NCI-H446 (cell line): ENCODE measurements around the gene NHSL1.

Source experiments
- DNase-seq, 2 experiments: peaks; one replicate each; lab custom pipeline; 2025; lab: John Stamatoyannopoulos, UW

NHSL1 gene

GRCh38 chr6:138493413-138493812 lies 5.9 kb downstream of the NHSL1 start:
- peak; percentile 25 to 62 for DNase-seq

- DNase-seq, result no peak
Observed at GRCh38 chr6:138492871-138493270, 6.4 kb downstream of the NHSL1 start.

- DNase-seq, result peak; percentile 16 to 25
Observed at GRCh38 chr6:138492113-138492512, 7.2 kb downstream of the NHSL1 start.

GRCh38 chr6:138491017-138491416 lies 8.3 kb downstream of the NHSL1 start:
- DNase-seq, result peak; percentile 9 to 24

GRCh38 chr6:138489846-138490245 lies 9.4 kb downstream of the NHSL1 start:
- no peak for DNase-seq

- no peak for DNase-seq
Observed at GRCh38 chr6:138487102-138487604, 12.1 kb downstream of the NHSL1 start.

- no peak for DNase-seq
Observed at GRCh38 chr6:138486249-138487101, 12.8 kb downstream of the NHSL1 start.

- no peak for DNase-seq
Observed at GRCh38 chr6:138485586-138486248, 13.6 kb downstream of the NHSL1 start.

GRCh38 chr6:138485005-138485545 lies 14.2 kb downstream of the NHSL1 start:
- peak in 1 of 2 experiments; percentile 25 for DNase-seq

GRCh38 chr6:138484018-138484731 lies 15.1 kb downstream of the NHSL1 start:
- no peak for DNase-seq

GRCh38 chr6:138482816-138483215 lies 16.5 kb downstream of the NHSL1 start:
- DNase-seq, result no peak

- no peak for DNase-seq
Observed at GRCh38 chr6:138480279-138480949, 18.9 kb downstream of the NHSL1 start.

GRCh38 chr6:138477913-138478539 lies 21.3 kb downstream of the NHSL1 start:
- no peak for DNase-seq

GRCh38 chr6:138476116-138476515 lies 23.2 kb downstream of the NHSL1 start:
- DNase-seq, result no peak

GRCh38 chr6:138473144-138473543 lies 26.1 kb downstream of the NHSL1 start:
- no peak for DNase-seq

- no peak for DNase-seq
Observed at GRCh38 chr6:138468320-138469015, 30.8 kb downstream of the NHSL1 start.

- DNase-seq, result no peak
Observed at GRCh38 chr6:138467901-138468300, 31.4 kb downstream of the NHSL1 start.

GRCh38 chr6:138465007-138465645 lies 34.2 kb downstream of the NHSL1 start:
- DNase-seq, result no peak

GRCh38 chr6:138464085-138464484 lies 35.2 kb downstream of the NHSL1 start:
- DNase-seq, result no peak

GRCh38 chr6:138461647-138462046 lies 37.6 kb downstream of the NHSL1 start:
- no peak for DNase-seq
